Body of pancreas (tissue), 4 donors: ENCODE results near the gene THSD4.

ENCODE experiments used
- POLR2A ChIP-seq, 3 donors: fragments of 450-650 bp; IDR thresholded peaks; one replicate each; pipeline ENCODE4 v1.6.1; 2016; ENCODE audit warnings: antibody characterized with exemption in 3 of 3, mild to moderate bottlenecking in 2 of 3
- TF ChIP-seq, protein P1 (sequence below), 7 experiments: fragments of 450-650 bp in 4 of 7; fragments of 200-600 bp in 3 of 7; sonication (generic) in 3 of 7; IDR thresholded peaks; one replicate each; pipeline ENCODE4 v1.5.1; 2016 to 2019; ENCODE audit warnings: antibody characterized with exemption in 7 of 7

DNA sequence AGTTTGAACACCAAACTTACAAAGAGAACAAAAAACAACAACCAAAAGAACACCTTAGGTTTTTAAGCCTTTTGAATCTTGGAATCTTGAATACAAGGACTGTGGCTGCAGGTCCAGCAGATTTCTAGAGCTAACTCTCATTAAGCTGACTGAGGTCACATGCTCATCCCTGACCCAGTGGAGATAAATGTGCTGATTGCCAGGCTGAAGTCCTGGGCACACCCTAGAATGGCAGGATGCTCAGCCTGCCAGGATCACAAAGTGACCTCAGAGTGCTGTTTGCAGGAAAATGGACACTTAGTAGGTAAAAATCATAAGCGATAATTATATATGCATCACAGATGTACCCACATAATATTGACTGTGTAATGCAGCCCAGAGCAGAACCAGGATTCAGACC is 449.7 kb downstream of the THSD4 start:
- TF ChIP-seq, protein P1, sequence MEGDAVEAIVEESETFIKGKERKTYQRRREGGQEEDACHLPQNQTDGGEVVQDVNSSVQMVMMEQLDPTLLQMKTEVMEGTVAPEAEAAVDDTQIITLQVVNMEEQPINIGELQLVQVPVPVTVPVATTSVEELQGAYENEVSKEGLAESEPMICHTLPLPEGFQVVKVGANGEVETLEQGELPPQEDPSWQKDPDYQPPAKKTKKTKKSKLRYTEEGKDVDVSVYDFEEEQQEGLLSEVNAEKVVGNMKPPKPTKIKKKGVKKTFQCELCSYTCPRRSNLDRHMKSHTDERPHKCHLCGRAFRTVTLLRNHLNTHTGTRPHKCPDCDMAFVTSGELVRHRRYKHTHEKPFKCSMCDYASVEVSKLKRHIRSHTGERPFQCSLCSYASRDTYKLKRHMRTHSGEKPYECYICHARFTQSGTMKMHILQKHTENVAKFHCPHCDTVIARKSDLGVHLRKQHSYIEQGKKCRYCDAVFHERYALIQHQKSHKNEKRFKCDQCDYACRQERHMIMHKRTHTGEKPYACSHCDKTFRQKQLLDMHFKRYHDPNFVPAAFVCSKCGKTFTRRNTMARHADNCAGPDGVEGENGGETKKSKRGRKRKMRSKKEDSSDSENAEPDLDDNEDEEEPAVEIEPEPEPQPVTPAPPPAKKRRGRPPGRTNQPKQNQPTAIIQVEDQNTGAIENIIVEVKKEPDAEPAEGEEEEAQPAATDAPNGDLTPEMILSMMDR (IDR thresholded peaks at IDR 0.05): no peak
- no peak for TF ChIP-seq POLR2A (IDR thresholded peaks at IDR 0.05)
